ENCODE measurements around the gene PALD1. TPM values are rescaled to one million over a fixed set of nuclear protein-coding genes. Genes with fewer than 3 reads are reported as not detected.
A peak's percentile ranks its signal among the peaks of the same experiment; 100 is the strongest.

PALD1 gene
- total and polyA plus RNA-seq, 2 of the 4 experiments (the other 2 are of a cell fraction), result 0.12 to 0.18 TPM

GRCh38 chr10:70575874-70576802 is 97.6 kb downstream of the PALD1 start:
- H2BK15ac ChIP-seq (ENCODE audit: low read depth, low read length), result no peak overlapping the region
- H3K4me3 ChIP-seq (ENCODE audit: insufficient read depth, low read depth, low read length), result no peak overlapping the region
- peaks cover 8% of the 10 kb centered on the region for H3K27me3 ChIP-seq (ENCODE audit: control insufficient read depth, insufficient read depth, low read length)
- no peaks in the 10 kb centered on the region for H3K79me1 ChIP-seq (ENCODE audit: low read depth in 1 of 2, low read length in 2 of 2)
- no peaks in the 10 kb centered on the region for H4K20me1 ChIP-seq (ENCODE audit: insufficient read depth, low read length)
- WGBS, 2 experiments (ENCODE audit: extremely low coverage in 2 of 2, insufficient read length in 1 of 2), result 82% methylated on average over 2 of the region's 12 CpGs; no CpG with 5 or more reads in 1 of the 2 experiments
- TF ChIP-seq NFE2L2 (IDR thresholded peaks at IDR 0.05; ENCODE audit: low read depth, low read length) (no peak), RCOR1 (IDR thresholded peaks at IDR 0.05; ENCODE audit: insufficient replicate concordance, low read length) (no peak)
- no peak overlapping the region for H3K4me2 ChIP-seq (ENCODE audit: low read depth, low read length)
- CTCF ChIA-PET, result interaction anchor here (0.6 to 1.4 kb wide), 2 partner anchors 80 to 185 kb away, joined by 3 to 4 read pairs; no protein-coding TSS in a partner anchor
- H2AK9ac ChIP-seq (replicated peaks; ENCODE audit: low read depth, low read length, poor library complexity), result peak overlapping the region; percentile 6
- H2BK5ac ChIP-seq (ENCODE audit: low read depth, low read length, poor library complexity, severe bottlenecking), result no peak overlapping the region
- no peak overlapping the region for H2BK120ac ChIP-seq (ENCODE audit: low read depth, low read length)
- H4K5ac ChIP-seq (ENCODE audit: low read depth, low read length), result no peak overlapping the region
- H3K27ac ChIP-seq (ENCODE audit: insufficient read depth, low read length), result no peak overlapping the region
- H4K8ac ChIP-seq (ENCODE audit: low read depth in 2 of 2, low read length in 2 of 2), result no peak overlapping the region
- H3K9me3 ChIP-seq (ENCODE audit: control insufficient read depth, insufficient read depth, low read length), result no peaks in the 10 kb centered on the region
- POLR2A ChIA-PET (ENCODE audit: unreplicated experiment), result no interaction called here
- no peak overlapping the region for H4K91ac ChIP-seq (ENCODE audit: insufficient read depth, low read depth, low read length)
- H2BK20ac ChIP-seq (ENCODE audit: low read depth, low read length), result no peak overlapping the region
- 0 out of 2 replicates have a peak, but pooled peaks cover 2% of the 10 kb centered on the region for H3K4me1 ChIP-seq (ENCODE audit: control insufficient read depth, insufficient read depth, low read length)
- BruUV-seq (replicated peaks), result no TSS peak
- no peak overlapping the region for H3K9ac ChIP-seq (ENCODE audit: low read depth, low read length)
- H3K14ac ChIP-seq (replicated peaks; ENCODE audit: low read depth, low read length), result no peak overlapping the region
- H3K18ac ChIP-seq (ENCODE audit: low read depth, low read length), result no peak overlapping the region
- peak overlapping the region; percentile 25 for H2AFZ ChIP-seq (replicated peaks; ENCODE audit: low read length, poor library complexity)
- DNase-seq, result no peak
- in situ Hi-C loops (cut with MboI; ENCODE audit: low sequenced_read_pairs), result no loop called here
- peak; percentile 29; the same call in 1 of the 2 replicates for ATAC-seq (ENCODE audit: low read depth)
- H3K36me3 ChIP-seq (ENCODE audit: control insufficient read depth, insufficient read depth, low read length), result no peaks in the 10 kb centered on the region
- H2AK5ac ChIP-seq (ENCODE audit: low read depth, low read length), result no peak overlapping the region
- dilution Hi-C loops (cut with HindIII; ENCODE audit: low sequenced_read_pairs, unreplicated experiment), result no loop called here
- no peak overlapping the region for H3K56ac ChIP-seq (ENCODE audit: extremely low read depth, insufficient read depth, low read length)
- no peak overlapping the region for H3K23ac ChIP-seq (ENCODE audit: low read depth, low read length)
- 0 out of 2 replicates have a peak, but pooled peaks cover 3% of the 10 kb centered on the region for H3K9me1 ChIP-seq (ENCODE audit: insufficient read depth, low read length)
- intact Hi-C loops (cut with micrococcal nuclease), result no loop called here
- H3K4ac ChIP-seq (ENCODE audit: low read depth, low read length), result no peak overlapping the region

Measured in IMR-90 (cell line).